Measurements from ENCODE around the gene IFNAR2.

GRCh38 chr21:33266050-33266788, 36.5 kb downstream of the IFNAR2 start, which contains the start of gene IL10RB:
- peak; percentile 72 for TF ChIP-seq CTCF (tag by site-specific recombination; IDR thresholded peaks at IDR 0.05)
- TF ChIP-seq ZBTB26 (tag by site-specific recombination; optimal IDR thresholded peaks at IDR 0.05), result peak; percentile 83
- no peak for TF ChIP-seq ZNF19 (tag by site-specific recombination; IDR thresholded peaks at IDR 0.05; ENCODE audit: low read depth)
- TF ChIP-seq TCF7L2 (IDR thresholded peaks at IDR 0.05; ENCODE audit: borderline replicate concordance, low read depth, low read length), result no peak
- no peak for TF ChIP-seq ZSCAN30 (tag by site-specific recombination; IDR thresholded peaks at IDR 0.05)
- peak; percentile 88 for TF ChIP-seq ZNF335 (tag by site-specific recombination; conservative IDR thresholded peaks at IDR 0.05)
- TF ChIP-seq ZNF624 (tag by site-specific recombination; IDR thresholded peaks at IDR 0.05), result no peak
- TF ChIP-seq GLI4 (tag by site-specific recombination; IDR thresholded peaks at IDR 0.05), result no peak
